IPS-NIHi7 (cell line): Measurements from ENCODE around the gene COMP.

ENCODE experiments used
- DNase-seq: peaks from one replicate; pipeline ENCODE4 v3.0.0; 2012; ENCODE audit warnings: mixed read lengths; ENCODE audit errors: extremely low spot score

COMP gene

GRCh38 chr19:18769989-18770528 lies 21.0 kb downstream of the COMP start:
- DNase-seq = no peak

- no peak for DNase-seq
Measured at GRCh38 chr19:18768997-18769891, 21.9 kb downstream of the COMP start.

GRCh38 chr19:18768046-18768771 lies 22.9 kb downstream of the COMP start:
- DNase-seq = peak; percentile 62

- DNase-seq = no peak
Measured at GRCh38 chr19:18765224-18765623, 25.9 kb downstream of the COMP start.

GRCh38 chr19:18764591-18765051 lies 26.5 kb downstream of the COMP start:
- DNase-seq = no peak

- DNase-seq = no peak
Measured at GRCh38 chr19:18763674-18764590, 27.2 kb downstream of the COMP start.

GRCh38 chr19:18762125-18763023 lies 28.7 kb downstream of the COMP start:
- DNase-seq = peak; percentile 54

GRCh38 chr19:18761531-18762110 lies 29.5 kb downstream of the COMP start:
- DNase-seq = no peak

- DNase-seq = no peak
Measured at GRCh38 chr19:18760440-18761383, 30.4 kb downstream of the COMP start.

GRCh38 chr19:18759995-18760426 lies 31.1 kb downstream of the COMP start:
- no peak for DNase-seq

GRCh38 chr19:18759304-18759994 lies 31.7 kb downstream of the COMP start:
- no peak for DNase-seq

GRCh38 chr19:18756896-18757295 lies 34.2 kb downstream of the COMP start:
- DNase-seq = no peak

- DNase-seq = no peak
Measured at GRCh38 chr19:18754501-18754900, 36.6 kb downstream of the COMP start.

- no peak for DNase-seq
Measured at GRCh38 chr19:18751571-18751970, 39.5 kb downstream of the COMP start.

- DNase-seq = no peak
Measured at GRCh38 chr19:18750295-18750970, 40.7 kb downstream of the COMP start.

GRCh38 chr19:18749362-18750231 lies 41.5 kb downstream of the COMP start:
- DNase-seq = no peak
